Motor neuron (in vitro differentiated cells): ENCODE results near the gene TRAF7. TPM values are rescaled to one million over a fixed set of nuclear protein-coding genes. Genes with fewer than 3 reads are reported as not detected.

Experiments used
- ATAC-seq, 8 experiments: fragments of 200-7000 bp; cut with Tn5 transposase; replicated peaks in 6 of 8; 2 replicates each; pipeline ENCODE4 v1.8.0; 2021; ENCODE audit warnings: mild to moderate bottlenecking in 8 of 8, moderate library complexity in 8 of 8
- H3K27ac ChIP-seq, 2 donors: fragments of 250-450 bp; sonication (Bioruptor Pico); 2 replicates each; pipeline ENCODE4 v1.9.0; 2021; ENCODE audit warnings: antibody characterized with exemption in 2 of 2, mild to moderate bottlenecking in 2 of 2, moderate library complexity in 1 of 2
- H3K4me1 ChIP-seq, 2 donors: fragments of 250-450 bp; sonication (Bioruptor Pico); replicated peaks in 1 of 2; 2 replicates each; pipeline ENCODE4 v1.6.1; 2021; ENCODE audit warnings: antibody characterized with exemption in 2 of 2, mild to moderate bottlenecking in 2 of 2, moderate library complexity in 1 of 2
- H3K4me3 ChIP-seq, 5 donors: fragments of 250-450 bp; sonication (Bioruptor Pico); 2 replicates each; pipeline ENCODE4 v1.9.0; 2021; ENCODE audit warnings: antibody characterized with exemption in 5 of 5, mild to moderate bottlenecking in 5 of 5, moderate library complexity in 4 of 5
- WGBS, 10 experiments: fragments of 450-650 bp; shearing (Covaris generic); methylation state at CpG; one replicate each; pipeline ENCODE4 v1.0.0; 2022; 5-methylcytosine and 5-hydroxymethylcytosine counted together
- in situ Hi-C, 9 experiments: fragments of 400-800 bp; cut with MboI; loops; one replicate each; pipeline ENCODE4 v1.15.0; 2021; ENCODE audit warnings: low sequenced_read_pairs in 9 of 9, low pct_unique_long_range_greater_than_20kb in 2 of 9; ENCODE audit not compliant: unreplicated experiment in 9 of 9
- total RNA-seq, 8 experiments: library from RNA; unstranded; fragments of 300-600 nt; gene quantifications; 2 replicates each; pipeline versions ENCODE4 v1.2.3 to v1.2.4, GENCODE V29; 2022

TRAF7 gene
- total RNA-seq, 8 experiments from 2014 or later = 20.7 to 82.2 (median 33.3) TPM

GRCh38 chr16:2177101-2177500 lies 21.5 kb downstream of the TRAF7 start:
- no peak overlapping the region for H3K27ac ChIP-seq
- no peak for ATAC-seq
- no peak overlapping the region for H3K4me3 ChIP-seq
- peaks cover 8 to 12% of the 10 kb centered on the region in 2 donors for H3K4me1 ChIP-seq
- in situ Hi-C loops = no loop called here
- WGBS, 10 experiments = 70 to 98% (median 95%) methylated on average over 4 to 13 of the region's 18 CpGs; no CpG with 5 or more reads in 4 of the 10 experiments

GRCh38 chr16:2177561-2177960 lies 22.0 kb downstream of the TRAF7 start:
- 94 to 100% (median 100%) methylated on average over 1 to 5 of the region's 20 CpGs; no CpG with 5 or more reads in 6 of the 10 experiments for WGBS, 10 experiments
- ATAC-seq = no peak
- in situ Hi-C loops = no loop called here
- no peak overlapping the region for H3K4me3 ChIP-seq
- no peak overlapping the region for H3K27ac ChIP-seq
- H3K4me1 ChIP-seq = peaks cover 8 to 13% of the 10 kb centered on the region in 2 donors

- in situ Hi-C loops = no loop called here
- no peak overlapping the region for H3K4me3 ChIP-seq
Observed at GRCh38 chr16:2178321-2179106, 22.9 kb downstream of the TRAF7 start.

GRCh38 chr16:2179107-2179501 lies 23.5 kb downstream of the TRAF7 start:
- no peak overlapping the region for H3K27ac ChIP-seq
- ATAC-seq = no peak
- peaks cover 8 to 13% of the 10 kb centered on the region in 2 donors for H3K4me1 ChIP-seq
- WGBS, 10 experiments = 48% methylated on average over 5 of the region's 50 CpGs; no CpG with 5 or more reads in 9 of the 10 experiments
- H3K4me3 ChIP-seq = no peak overlapping the region
- in situ Hi-C loops = no loop called here

More at GRCh38 chr16:2178321-2179106, 22.9 kb downstream of the TRAF7 start:
- ATAC-seq = peak in 7 of 8 experiments; percentile 6 to 76 (median 62)
- Histone ChIP-seq H3K4me1 (peaks cover 8 to 13% of the 10 kb centered on the region in 2 donors), H3K27ac (no peak overlapping the region)
- no CpG with 5 or more reads among the region's 106 CpGs for WGBS, 10 experiments

GRCh38 chr16:2179576-2179975 lies 24.0 kb downstream of the TRAF7 start:
- Histone ChIP-seq H3K27ac (no peak overlapping the region), H3K4me1 (peaks cover 8 to 13% of the 10 kb centered on the region in 2 donors), H3K4me3 (no peak overlapping the region)
- WGBS, 10 experiments = 100% methylated on average over 9 of the region's 31 CpGs; no CpG with 5 or more reads in 9 of the 10 experiments
- in situ Hi-C loops = no loop called here
- no peak for ATAC-seq

GRCh38 chr16:2180461-2180860 lies 24.9 kb downstream of the TRAF7 start:
- H3K27ac ChIP-seq = no peak overlapping the region
- no CpG with 5 or more reads among the region's 43 CpGs for whole genome bisulfite sequencing, 10 experiments
- in situ Hi-C loops = no loop called here
- H3K4me1 ChIP-seq = peaks cover 8 to 13% of the 10 kb centered on the region in 2 donors
- no peak for ATAC-seq
- H3K4me3 ChIP-seq = no peak overlapping the region

GRCh38 chr16:2180962-2181923 lies 25.7 kb downstream of the TRAF7 start:
- WGBS, 10 experiments = 90 to 100% (median 100%) methylated on average over 1 to 2 of the region's 46 CpGs; no CpG with 5 or more reads in 6 of the 10 experiments
- peak in 5 of 8 experiments; percentile 6 to 43 (median 30) for ATAC-seq
- Histone ChIP-seq H3K27ac (no peak overlapping the region), H3K4me1 (peaks cover 8 to 13% of the 10 kb centered on the region in 2 donors), H3K4me3 (no peak overlapping the region)
- in situ Hi-C loops = no loop called here

- Histone ChIP-seq H3K27ac (no peak overlapping the region), H3K4me3 (no peak overlapping the region), H3K4me1 (peaks cover 8 to 13% of the 10 kb centered on the region in 2 donors)
- in situ Hi-C loops = no loop called here
- no peak for ATAC-seq
- 63 to 100% (median 84%) methylated on average over 1 to 10 of the region's 20 CpGs; no CpG with 5 or more reads in 3 of the 10 experiments for WGBS, 10 experiments
Observed at GRCh38 chr16:2181952-2182351, 26.4 kb downstream of the TRAF7 start.

- H3K27ac ChIP-seq = no peak overlapping the region
- WGBS, 10 experiments = 91 to 100% (median 94%) methylated on average over 1 to 16 of the region's 30 CpGs; no CpG with 5 or more reads in 6 of the 10 experiments
- ATAC-seq = no peak
- peaks cover 8 to 13% of the 10 kb centered on the region in 2 donors for H3K4me1 ChIP-seq
- no peak overlapping the region for H3K4me3 ChIP-seq
- in situ Hi-C loops = no loop called here
Observed at GRCh38 chr16:2183671-2184070, 28.1 kb downstream of the TRAF7 start.

- no peak for ATAC-seq
- in situ Hi-C loops = no loop called here
- WGBS, 10 experiments = 88 to 94% (median 93%) methylated on average over 3 to 9 of the region's 19 CpGs; no CpG with 5 or more reads in 7 of the 10 experiments
- Histone ChIP-seq H3K4me3 (no peak overlapping the region), H3K4me1 (peaks cover 8 to 13% of the 10 kb centered on the region in 2 donors), H3K27ac (no peak overlapping the region)
Observed at GRCh38 chr16:2184346-2184745, 28.8 kb downstream of the TRAF7 start.

GRCh38 chr16:2184962-2185361 lies 29.4 kb downstream of the TRAF7 start:
- WGBS, 10 experiments = 83 to 100% (median 97%) methylated on average over 1 to 4 of the region's 20 CpGs; no CpG with 5 or more reads in 7 of the 10 experiments
- in situ Hi-C loops = no loop called here
- Histone ChIP-seq H3K4me1 (peaks cover 9 to 15% of the 10 kb centered on the region in 2 donors), H3K27ac (no peak overlapping the region), H3K4me3 (no peak overlapping the region)
- no peak for ATAC-seq

- 60 to 100% (median 92%) methylated on average over 2 to 12 of the region's 13 CpGs; no CpG with 5 or more reads in 2 of the 10 experiments for WGBS, 10 experiments
- in situ Hi-C loops = no loop called here
- no peak for ATAC-seq
- Histone ChIP-seq H3K27ac (no peak overlapping the region), H3K4me3 (no peak overlapping the region), H3K4me1 (peaks cover 12 to 22% of the 10 kb centered on the region in 2 donors)
Observed at GRCh38 chr16:2186064-2186463, 30.5 kb downstream of the TRAF7 start.

- ATAC-seq = no peak
- in situ Hi-C loops = no loop called here
- WGBS, 10 experiments = 93% methylated on average over 3 of the region's 20 CpGs; no CpG with 5 or more reads in 9 of the 10 experiments
- H3K4me3 ChIP-seq = no peak overlapping the region
- H3K27ac ChIP-seq = no peak overlapping the region
- peaks cover 9 to 17% of the 10 kb centered on the region in 2 donors for H3K4me1 ChIP-seq
Observed at GRCh38 chr16:2186505-2186904, 30.9 kb downstream of the TRAF7 start.
